Erythroblast (primary cell): Measurements from ENCODE around the gene AP3S2.

ENCODE experiments used
- GATA1 ChIP-seq: IDR thresholded peaks from 2 replicates; pipeline ENCODE4 v1.6.1; 2011; ENCODE audit warnings: low read depth, mild to moderate bottlenecking, control low read depth, low read length, moderate library complexity
- POLR2A ChIP-seq: IDR thresholded peaks from 2 replicates; pipeline ENCODE4 v1.6.1; 2011; ENCODE audit warnings: mild to moderate bottlenecking, low read length

DNA sequence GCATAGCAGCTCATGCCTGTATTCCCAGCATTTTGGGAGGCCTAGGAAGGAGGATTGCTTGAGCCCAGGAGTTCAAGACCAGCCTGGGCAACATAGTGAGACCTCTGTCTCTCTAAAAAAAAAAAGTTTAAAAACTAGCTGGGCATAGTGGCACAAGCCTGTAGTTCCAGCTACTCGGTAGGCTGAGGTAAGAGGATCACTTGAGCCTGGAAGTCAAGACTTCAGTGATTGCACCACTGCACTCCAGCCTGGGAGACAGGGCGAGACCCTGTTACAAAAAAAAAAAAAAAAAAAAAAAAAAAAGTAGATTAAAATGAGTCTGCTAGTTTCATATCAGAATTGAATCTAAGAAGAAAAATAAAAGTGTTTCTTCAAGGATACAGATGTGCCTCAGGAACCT is 46.7 kb downstream of the AP3S2 start:
- TF ChIP-seq POLR2A (no peak), GATA1 (no peak)
